ENCODE measurements around the gene MEG3. TPM values are rescaled to one million over a fixed set of nuclear protein-coding genes. Genes with fewer than 3 reads are reported as not detected.

MEG3 gene
- total RNA-seq, 2 experiments from 2014 or later: not detected

DNA sequence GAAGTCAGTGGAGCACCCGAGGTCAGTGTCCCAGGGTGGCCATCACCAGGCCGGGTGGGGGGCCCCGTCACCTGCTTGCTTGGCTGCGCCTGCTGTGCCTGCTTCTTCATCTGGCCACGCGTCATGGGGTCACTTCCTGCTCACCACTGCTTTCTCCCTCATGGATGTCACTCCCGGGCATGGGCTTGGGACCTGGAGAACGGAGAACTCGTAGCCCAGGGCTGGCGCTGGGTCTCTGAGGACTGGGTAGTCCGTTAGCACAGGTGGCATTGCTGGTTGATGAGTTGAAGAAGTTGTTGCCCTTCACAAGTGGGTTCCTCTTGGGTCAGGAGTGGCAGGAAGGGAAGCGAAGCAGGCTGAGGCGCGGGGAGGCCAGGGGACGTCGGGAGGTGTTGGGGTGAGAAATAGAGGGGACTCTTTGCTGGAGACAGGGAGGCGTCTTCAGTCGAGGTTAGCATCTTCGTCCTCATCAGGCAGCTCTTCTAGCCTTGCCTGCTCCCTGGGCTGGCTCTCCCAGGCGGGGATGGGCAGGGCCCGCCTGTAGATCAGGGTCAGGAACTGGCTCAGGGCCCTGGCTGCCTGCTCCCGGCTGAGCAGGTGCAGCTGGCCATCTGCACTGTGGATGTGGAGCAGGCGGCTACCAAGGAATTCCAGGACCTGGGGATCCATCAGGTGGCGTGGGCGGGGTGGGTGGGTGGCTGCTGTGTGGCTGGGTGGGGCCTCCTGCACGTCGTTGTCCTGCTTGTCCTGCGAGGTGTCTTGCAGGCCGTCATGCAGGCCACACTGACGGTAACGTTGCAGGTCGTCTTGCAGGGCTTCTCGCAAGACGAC, 54.6 kb downstream of the MEG3 start:
- peaks cover 4% of the 10 kb centered on the region for H3K9me3 Mint-ChIP-seq (ENCODE audit: insufficient read depth)
- no peak for ATAC-seq
- ChIA-PET CTCF (no interaction called here), POLR2A (no interaction called here)
- no peak overlapping the region for H3K4me3 Mint-ChIP-seq
- no peak for DNase-seq
- no peaks in the 10 kb centered on the region for H3K27me3 Mint-ChIP-seq (ENCODE audit: low read depth)
- H3K36me3 Mint-ChIP-seq (ENCODE audit: low read depth): no peaks in the 10 kb centered on the region
- no peak overlapping the region for H3K27ac Mint-ChIP-seq
- no peaks in the 10 kb centered on the region for H3K4me1 Mint-ChIP-seq (ENCODE audit: low read depth)

GRCh38 chr14:100881211-100882025, 55.5 kb downstream of the MEG3 start:
- peaks cover 4% of the 10 kb centered on the region for H3K9me3 Mint-ChIP-seq (ENCODE audit: insufficient read depth)
- H3K4me3 Mint-ChIP-seq: no peak overlapping the region
- POLR2A ChIA-PET: no interaction called here
- H3K36me3 Mint-ChIP-seq (ENCODE audit: low read depth): no peaks in the 10 kb centered on the region
- no peaks in the 10 kb centered on the region for H3K4me1 Mint-ChIP-seq (ENCODE audit: low read depth)
- H3K27ac Mint-ChIP-seq: no peak overlapping the region
- peaks cover 2% of the 10 kb centered on the region for H3K27me3 Mint-ChIP-seq (ENCODE audit: low read depth)
- no peak for DNase-seq
- no peak for ATAC-seq
- CTCF ChIA-PET: no interaction called here

- no peak for DNase-seq
- Mint-ChIP-seq H3K4me1 (ENCODE audit: low read depth) (no peaks in the 10 kb centered on the region), H3K4me3 (no peak overlapping the region), H3K27me3 (ENCODE audit: low read depth) (peaks cover 2% of the 10 kb centered on the region), H3K36me3 (ENCODE audit: low read depth) (no peaks in the 10 kb centered on the region), H3K27ac (no peak overlapping the region), H3K9me3 (ENCODE audit: insufficient read depth) (peaks cover 4% of the 10 kb centered on the region)
- CTCF ChIA-PET: no interaction called here
- ATAC-seq: no peak
- POLR2A ChIA-PET: no interaction called here
Observed at GRCh38 chr14:100882026-100882967, 56.4 kb downstream of the MEG3 start.

GRCh38 chr14:100882991-100883788, 57.3 kb downstream of the MEG3 start:
- ATAC-seq (no peak), DNase-seq (no peak)
- Mint-ChIP-seq H3K9me3 (ENCODE audit: insufficient read depth) (peaks cover 4% of the 10 kb centered on the region), H3K4me3 (no peak overlapping the region), H3K27me3 (ENCODE audit: low read depth) (peaks cover 7% of the 10 kb centered on the region), H3K36me3 (ENCODE audit: low read depth) (no peaks in the 10 kb centered on the region), H3K4me1 (ENCODE audit: low read depth) (no peaks in the 10 kb centered on the region), H3K27ac (no peak overlapping the region)
- ChIA-PET POLR2A (no interaction called here), CTCF (no interaction called here)

- CTCF ChIA-PET: no interaction called here
- Mint-ChIP-seq H3K36me3 (ENCODE audit: low read depth) (no peaks in the 10 kb centered on the region), H3K4me3 (no peak overlapping the region), H3K27me3 (ENCODE audit: low read depth) (peaks cover 7% of the 10 kb centered on the region), H3K27ac (no peak overlapping the region), H3K4me1 (ENCODE audit: low read depth) (no peaks in the 10 kb centered on the region), H3K9me3 (ENCODE audit: insufficient read depth) (peaks cover 4% of the 10 kb centered on the region)
- no peak for ATAC-seq
- DNase-seq: no peak
- POLR2A ChIA-PET: no interaction called here
Observed at GRCh38 chr14:100883789-100884101, 57.8 kb downstream of the MEG3 start.

DNA sequence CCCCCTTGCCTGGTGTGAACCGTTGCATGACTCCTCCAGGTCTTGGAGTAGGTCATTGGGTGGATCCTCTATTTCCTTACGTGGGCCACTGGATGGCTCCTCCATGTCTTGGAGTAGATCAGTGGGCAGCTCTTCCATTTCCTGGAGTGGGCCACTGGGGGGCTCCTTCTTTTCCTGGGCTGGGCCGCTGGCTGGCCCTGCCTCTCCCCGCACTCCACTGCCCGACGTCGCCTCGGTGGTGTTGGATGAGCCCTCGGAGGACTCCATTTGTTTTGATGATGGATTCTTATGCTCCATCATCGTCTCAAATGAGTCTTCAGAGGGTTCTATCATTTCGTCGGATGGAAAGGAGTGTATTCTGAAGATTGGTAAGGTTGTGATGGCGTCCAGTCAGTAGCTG, 58.5 kb downstream of the MEG3 start:
- POLR2A ChIA-PET: no interaction called here
- CTCF ChIA-PET: no interaction called here
- no peak overlapping the region for H3K4me3 Mint-ChIP-seq
- no peak for DNase-seq
- H3K27me3 Mint-ChIP-seq (ENCODE audit: low read depth): peaks cover 9% of the 10 kb centered on the region
- ATAC-seq: no peak
- H3K36me3 Mint-ChIP-seq (ENCODE audit: low read depth): no peaks in the 10 kb centered on the region
- H3K9me3 Mint-ChIP-seq (ENCODE audit: insufficient read depth): peaks cover 4% of the 10 kb centered on the region
- H3K27ac Mint-ChIP-seq: no peak overlapping the region
- H3K4me1 Mint-ChIP-seq (ENCODE audit: low read depth): no peaks in the 10 kb centered on the region

DNA sequence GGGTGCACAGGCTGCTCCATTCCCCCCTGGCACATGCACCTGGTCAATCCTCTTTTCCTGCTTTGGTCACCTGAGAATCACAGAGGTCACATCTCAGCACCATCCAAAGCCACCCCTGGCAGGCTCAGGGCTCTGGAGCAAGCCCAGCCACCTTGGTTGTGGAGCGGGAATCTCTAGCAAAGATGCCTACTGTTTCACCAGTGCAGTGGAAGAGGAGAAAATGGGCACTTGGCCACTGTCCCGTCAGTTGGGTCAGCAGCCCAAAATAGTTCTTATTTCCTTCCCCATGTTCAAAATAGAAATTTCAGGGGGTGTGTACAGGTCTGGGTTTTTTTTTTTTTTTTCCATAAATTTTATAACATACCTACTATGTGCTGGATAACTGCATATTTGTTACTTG, 59.3 kb downstream of the MEG3 start:
- Mint-ChIP-seq H3K4me1 (ENCODE audit: low read depth) (no peaks in the 10 kb centered on the region), H3K9me3 (ENCODE audit: insufficient read depth) (peaks cover 4% of the 10 kb centered on the region), H3K27ac (no peak overlapping the region), H3K4me3 (no peak overlapping the region), H3K27me3 (ENCODE audit: low read depth) (peaks cover 10% of the 10 kb centered on the region), H3K36me3 (ENCODE audit: low read depth) (no peaks in the 10 kb centered on the region)
- ATAC-seq (no peak), DNase-seq (no peak)
- ChIA-PET POLR2A (no interaction called here), CTCF (no interaction called here)

- ATAC-seq (no peak), DNase-seq (no peak)
- Mint-ChIP-seq H3K27me3 (ENCODE audit: low read depth) (peaks cover 10% of the 10 kb centered on the region), H3K4me1 (ENCODE audit: low read depth) (no peaks in the 10 kb centered on the region), H3K27ac (no peak overlapping the region), H3K9me3 (ENCODE audit: insufficient read depth) (peaks cover 4% of the 10 kb centered on the region), H3K4me3 (no peak overlapping the region), H3K36me3 (ENCODE audit: low read depth) (no peaks in the 10 kb centered on the region)
- ChIA-PET POLR2A (no interaction called here), CTCF (no interaction called here)
Observed at GRCh38 chr14:100885617-100886016, 59.7 kb downstream of the MEG3 start.

- H3K9me3 Mint-ChIP-seq (ENCODE audit: insufficient read depth): no peaks in the 10 kb centered on the region
- CTCF ChIA-PET: no interaction called here
- POLR2A ChIA-PET: no interaction called here
Observed at GRCh38 chr14:100887728-100888335, 61.9 kb downstream of the MEG3 start.

DNA sequence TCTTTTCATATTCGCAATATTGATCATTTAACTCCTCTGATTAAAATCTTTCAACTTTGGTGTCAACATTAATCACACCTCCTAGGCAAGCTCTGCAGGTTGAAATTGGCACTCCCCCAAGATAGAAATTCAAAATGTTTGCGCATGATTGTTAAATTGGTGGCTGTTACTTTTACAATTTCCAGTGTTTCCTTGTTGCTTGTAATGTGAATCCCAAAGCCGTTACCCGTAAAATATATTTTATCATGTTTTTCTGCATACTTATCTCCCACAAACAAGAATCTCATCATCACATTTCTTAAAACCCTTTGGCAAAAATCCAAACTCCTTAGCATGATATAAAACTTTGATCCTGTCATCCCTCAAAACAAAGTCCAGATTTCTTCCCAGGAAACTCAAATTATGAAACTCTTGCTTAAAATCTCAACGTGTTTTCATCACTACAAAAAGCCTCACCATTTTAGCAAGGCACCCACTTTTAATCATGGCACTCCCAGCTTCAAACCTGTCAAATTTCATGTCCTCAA, 62.9 kb downstream of the MEG3 start:
- H3K4me3 Mint-ChIP-seq: no peak overlapping the region
- peaks cover 10% of the 10 kb centered on the region for H3K27me3 Mint-ChIP-seq (ENCODE audit: low read depth)
- no peaks in the 10 kb centered on the region for H3K4me1 Mint-ChIP-seq (ENCODE audit: low read depth)
- no peaks in the 10 kb centered on the region for H3K36me3 Mint-ChIP-seq (ENCODE audit: low read depth)
- POLR2A ChIA-PET: no interaction called here
- CTCF ChIA-PET: no interaction called here
- ATAC-seq (no peak), DNase-seq (no peak)
- H3K9me3 Mint-ChIP-seq (ENCODE audit: insufficient read depth): no peaks in the 10 kb centered on the region
- no peak overlapping the region for H3K27ac Mint-ChIP-seq

More at GRCh38 chr14:100887728-100888335, 61.9 kb downstream of the MEG3 start:
- Mint-ChIP-seq H3K27ac (no peak overlapping the region), H3K4me3 (no peak overlapping the region), H3K36me3 (ENCODE audit: low read depth) (no peaks in the 10 kb centered on the region), H3K4me1 (ENCODE audit: low read depth) (no peaks in the 10 kb centered on the region), H3K27me3 (ENCODE audit: low read depth) (peaks cover 10% of the 10 kb centered on the region)
- no peak for ATAC-seq
- DNase-seq: no peak

DNA sequence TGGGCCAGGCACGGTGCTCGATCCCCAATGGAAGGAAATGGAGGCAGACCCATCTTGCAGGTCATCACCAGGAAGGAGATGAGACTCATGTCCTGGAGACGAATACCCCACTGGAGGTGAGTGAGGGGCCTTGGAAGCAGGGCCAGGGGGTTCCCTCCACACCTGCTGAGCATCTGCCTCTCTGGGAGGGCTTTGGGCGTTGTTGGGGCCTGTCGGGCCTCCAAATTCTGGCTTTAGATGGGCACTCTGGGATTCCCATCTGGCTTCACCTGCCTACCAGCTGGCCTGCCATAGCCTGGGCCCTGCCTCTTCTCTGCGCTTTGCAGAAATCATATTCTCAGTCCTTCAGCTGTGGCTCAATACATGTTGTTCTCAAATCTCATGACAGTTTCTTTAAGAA, 63.7 kb downstream of the MEG3 start:
- ChIA-PET CTCF (no interaction called here), POLR2A (no interaction called here)

More for the DNA sequence above, 63.7 kb downstream of the MEG3 start:
- Mint-ChIP-seq H3K4me1 (ENCODE audit: low read depth) (no peaks in the 10 kb centered on the region), H3K4me3 (no peak overlapping the region), H3K9me3 (ENCODE audit: insufficient read depth) (no peaks in the 10 kb centered on the region), H3K27me3 (ENCODE audit: low read depth) (peaks cover 10% of the 10 kb centered on the region), H3K27ac (no peak overlapping the region), H3K36me3 (ENCODE audit: low read depth) (no peaks in the 10 kb centered on the region)
- DNase-seq: no peak
- no peak for ATAC-seq

Data from activated CD8-positive, alpha-beta T cell treated with anti-CD3 and anti-CD28 coated beads, Interleukin-2, amount 10 ng/mL, durations not matched to agents 7 days and 5 days (primary cell).